A172 (cell line): ENCODE data around the gene NR0B1. TPM values are rescaled to one million over a fixed set of nuclear protein-coding genes. Genes with fewer than 3 reads are reported as not detected.

Source experiments
- DNase-seq: peaks from one replicate; pipeline ENCODE4 v3.0.0-alpha.2; 2015; ENCODE audit warnings: low spot score
- total RNA-seq: library from RNA; depleted of rRNA; stranded (reverse); fragments of >200 nt; shearing (Covaris generic); gene quantifications from 2 replicates; pipeline ENCODE4 v1.2.3, GENCODE V29; 2014; rRNA removed

The NR0B1 gene
- total RNA-seq, 1 experiment from 2014 or later: not detected

DNA sequence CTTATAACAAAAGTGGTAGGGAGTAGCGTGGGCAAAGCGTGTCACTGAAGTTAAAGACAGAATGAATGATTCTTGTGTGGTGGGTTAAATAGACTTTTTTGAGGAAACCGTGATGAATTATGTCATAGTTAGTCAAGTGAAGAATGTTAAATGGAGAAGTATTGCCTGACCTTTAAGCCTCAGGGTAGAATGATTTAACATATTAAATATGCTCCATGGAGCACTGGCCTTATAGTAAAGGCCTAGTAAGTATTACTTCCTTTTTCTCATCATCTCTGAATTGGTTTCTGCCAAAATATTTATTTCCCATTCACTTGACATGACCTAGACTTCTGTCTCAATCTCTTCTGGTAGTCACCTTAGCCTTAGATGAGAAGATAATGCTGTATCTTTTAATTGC, 38.6 kb downstream of the NR0B1 start:
- no peak for DNase-seq

DNA sequence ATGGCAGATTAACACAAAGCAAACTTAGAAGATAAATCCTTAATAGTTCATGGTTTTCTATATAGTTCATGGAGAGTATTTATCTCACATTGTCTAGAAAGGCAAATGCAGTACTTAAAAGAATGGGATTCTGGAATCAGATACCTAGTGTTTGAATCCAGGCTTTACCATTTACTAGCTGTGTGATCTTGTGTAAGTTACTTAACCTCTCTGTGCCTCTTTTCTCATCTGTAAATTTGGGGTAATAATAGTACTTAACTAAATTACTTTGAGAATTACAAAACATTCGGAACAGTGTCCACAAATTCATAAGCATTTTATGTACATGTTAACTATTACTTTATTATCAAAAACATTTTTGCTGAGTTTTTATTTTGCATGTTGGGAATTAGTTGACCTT, 46.4 kb downstream of the NR0B1 start:
- DNase-seq: no peak

DNA sequence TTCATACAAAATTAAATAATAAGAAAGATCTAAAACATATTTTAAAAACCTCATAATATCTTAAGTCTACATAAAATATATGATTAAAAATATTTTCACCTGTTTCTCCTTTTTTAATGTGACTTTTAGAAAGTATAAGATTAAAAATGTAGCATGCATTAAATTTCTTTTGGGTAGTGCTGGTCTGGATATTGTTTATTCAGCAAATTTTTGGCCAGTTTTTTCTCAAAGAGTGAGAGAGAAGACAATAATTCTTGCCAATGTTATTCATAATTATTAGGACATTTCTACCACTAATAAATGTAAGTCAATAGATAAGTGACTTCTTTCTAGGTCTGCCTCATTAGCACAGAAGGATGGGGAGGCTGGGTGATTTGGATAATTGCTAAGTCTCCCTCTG, 48.2 kb downstream of the NR0B1 start:
- DNase-seq: no peak

DNA sequence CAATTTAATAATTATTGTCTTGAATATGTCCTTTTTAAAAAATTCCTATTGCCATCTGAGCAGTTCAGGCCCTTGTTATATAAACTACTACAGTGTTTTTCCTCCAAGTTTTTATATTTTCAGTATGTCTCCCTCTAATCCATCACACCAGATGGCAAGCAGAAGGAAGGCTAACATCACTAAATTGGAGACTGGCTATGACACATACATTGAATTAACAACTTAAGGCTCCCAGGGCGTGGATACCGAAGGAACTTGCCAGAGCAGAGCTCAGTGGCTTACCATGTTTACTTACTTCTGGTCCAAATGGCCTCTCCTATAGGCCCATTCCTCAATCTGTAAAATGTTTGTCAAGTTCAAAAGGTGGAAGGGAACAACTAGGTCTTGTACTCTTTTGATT, 49.3 kb downstream of the NR0B1 start:
- DNase-seq: no peak

Other genes with a start within 250 kb of the NR0B1 start
- 0.19 TPM in 1 of 2 replicates, not detected in the other for gene MAGEB2, start 93.8 kb downstream of the NR0B1 start, total RNA-seq
- not detected in 2 replicates for gene MAGEB3, start 78.7 kb downstream of the NR0B1 start, total RNA-seq
- not detected in 2 replicates for gene MAGEB4, start 67.4 kb downstream of the NR0B1 start, total RNA-seq
- gene MAGEB1, start 62.2 kb downstream of the NR0B1 start, total RNA-seq: not detected in 2 replicates